Measurements from ENCODE around the gene GPR107.

GRCh38 chr9:130092910-130093309 lies 39.2 kb downstream of the GPR107 start:
- TF ChIP-seq CTCF (conservative IDR thresholded peaks at IDR 0.05; ENCODE audit: low read depth in 2 of 2) (no peak), POLR2AphosphoS5 (IDR thresholded peaks at IDR 0.05; ENCODE audit: low read depth) (no peak), REST (IDR thresholded peaks at IDR 0.05; ENCODE audit: unreplicated experiment) (no peak), EZH2 (IDR thresholded peaks at IDR 0.05; ENCODE audit: low read depth, unreplicated experiment) (no peak), CREB1 (CRISPR knock-in tag; IDR thresholded peaks at IDR 0.05; ENCODE audit: low read depth) (no peak), EZH2phosphoT487 (IDR thresholded peaks at IDR 0.05; ENCODE audit: unreplicated experiment) (no peak), STAT1 (IDR thresholded peaks at IDR 0.05; ENCODE audit: unreplicated experiment) (no peak), ZNF114 (CRISPR knock-in tag; IDR thresholded peaks at IDR 0.05) (no peak), NANOG (IDR thresholded peaks at IDR 0.05; ENCODE audit: borderline replicate concordance) (no peak), JUNB (IDR thresholded peaks at IDR 0.05; ENCODE audit: unreplicated experiment) (no peak), ZNF331 (CRISPR knock-in tag; IDR thresholded peaks at IDR 0.05; ENCODE audit: low read depth) (no peak)
- TF ChIP-seq, protein P1, sequence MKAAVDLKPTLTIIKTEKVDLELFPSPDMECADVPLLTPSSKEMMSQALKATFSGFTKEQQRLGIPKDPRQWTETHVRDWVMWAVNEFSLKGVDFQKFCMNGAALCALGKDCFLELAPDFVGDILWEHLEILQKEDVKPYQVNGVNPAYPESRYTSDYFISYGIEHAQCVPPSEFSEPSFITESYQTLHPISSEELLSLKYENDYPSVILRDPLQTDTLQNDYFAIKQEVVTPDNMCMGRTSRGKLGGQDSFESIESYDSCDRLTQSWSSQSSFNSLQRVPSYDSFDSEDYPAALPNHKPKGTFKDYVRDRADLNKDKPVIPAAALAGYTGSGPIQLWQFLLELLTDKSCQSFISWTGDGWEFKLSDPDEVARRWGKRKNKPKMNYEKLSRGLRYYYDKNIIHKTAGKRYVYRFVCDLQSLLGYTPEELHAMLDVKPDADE (IDR thresholded peaks at IDR 0.05): no peak

Measured in GM23338 (cell line).